CD4-positive, alpha-beta memory T cell (primary cell): ENCODE data around the gene SLC24A4. TPM values are rescaled to one million over a fixed set of nuclear protein-coding genes. Genes with fewer than 3 reads are reported as not detected.

ENCODE experiments used
- CTCF ChIA-PET: fragments of 350-600 bp; sonication (Branson Sonifier 250); formaldehyde crosslinking; loops from one replicate; lab custom pipeline; 2021; ENCODE audit warnings: inconsistent platforms; ENCODE audit not compliant: partially characterized antibody; lab: Charles Lee
- POLR2A ChIA-PET: fragments of 350-600 bp; sonication (Branson Sonifier 250); formaldehyde crosslinking; loops from one replicate; lab custom pipeline; 2021; ENCODE audit not compliant: partially characterized antibody; lab: Charles Lee
- DNase-seq, 5 donors: peaks; one replicate each; pipeline versions ENCODE4 v3.0.0 to v3.0.0-alpha.2; 2020 to 2022; ENCODE audit warnings: mixed read lengths in 1 of 5
- H3K27ac ChIP-seq: one replicate; pipeline ENCODE4 v1.7.0; 2013; ENCODE audit warnings: low read depth, low read length
- H3K27me3 ChIP-seq: 2 replicates; pipeline ENCODE4 v1.7.0; 2013; ENCODE audit warnings: mild to moderate bottlenecking, low read length, moderate library complexity; ENCODE audit not compliant: insufficient read depth
- H3K36me3 ChIP-seq: 2 replicates; pipeline ENCODE4 v1.7.0; 2013; ENCODE audit warnings: mild to moderate bottlenecking, low read length, moderate library complexity; ENCODE audit not compliant: insufficient read depth
- H3K4me1 ChIP-seq: 2 replicates; pipeline ENCODE4 v1.7.0; 2013; ENCODE audit warnings: mild to moderate bottlenecking, low read length, moderate library complexity; ENCODE audit not compliant: insufficient read depth
- H3K4me3 ChIP-seq, 2 donors: one replicate each; pipeline ENCODE4 v1.7.0; 2013; ENCODE audit warnings: low read length in 2 of 2, mild to moderate bottlenecking in 1 of 2
- H3K9me3 ChIP-seq, 2 donors: one replicate each; pipeline ENCODE4 v1.7.0; 2013; ENCODE audit warnings: low read length in 2 of 2, control low read depth in 1 of 2; ENCODE audit not compliant: control insufficient read depth in 1 of 2
- H3K27ac Mint-ChIP-seq, 7 donors: one replicate each; pipeline ENCODE4 v1.8.0; 2020 to 2021; ENCODE audit warnings: mixed read lengths in 7 of 7, mild to moderate bottlenecking in 6 of 7, inconsistent platforms in 3 of 7, moderate library complexity in 3 of 7
- H3K27me3 Mint-ChIP-seq, 2 donors: one replicate each; pipeline ENCODE4 v1.8.0; 2020 to 2021; ENCODE audit warnings: mixed read lengths in 2 of 2
- H3K36me3 Mint-ChIP-seq, 2 donors: one replicate each; pipeline ENCODE4 v1.8.0; 2020 to 2021; ENCODE audit warnings: mixed read lengths in 2 of 2, inconsistent platforms in 1 of 2, mild to moderate bottlenecking in 1 of 2
- H3K4me1 Mint-ChIP-seq, 4 donors: one replicate each; pipeline ENCODE4 v1.8.0; 2020 to 2021; ENCODE audit warnings: mixed read lengths in 4 of 4, mild to moderate bottlenecking in 1 of 4
- H3K4me3 Mint-ChIP-seq, 8 donors: one replicate each; pipeline ENCODE4 v1.8.0; 2020 to 2021; ENCODE audit warnings: mixed read lengths in 8 of 8, mild to moderate bottlenecking in 7 of 8, moderate library complexity in 6 of 8, inconsistent platforms in 3 of 8
- H3K9me3 Mint-ChIP-seq, 8 donors: one replicate each; pipeline ENCODE4 v1.8.0; 2020 to 2021; ENCODE audit warnings: mixed read lengths in 8 of 8, mild to moderate bottlenecking in 5 of 8, inconsistent platforms in 3 of 8, moderate library complexity in 1 of 8
- intact Hi-C: fragments of 100-400 bp; cut with micrococcal nuclease; formaldehyde crosslinking; loops from one replicate; pipeline ENCODE4 v1.15.1; 2023
- polyA plus RNA-seq, 2 donors: library from polyadenylated mRNA; unstranded; fragments of 300-500 nt; fragmentation: Illumina TruSeq; gene quantifications; one replicate each; pipeline ENCODE4 v1.2.3, GENCODE V29; 2021
- total RNA-seq, 2 experiments: library from RNA; stranded (reverse); gene quantifications; one replicate each; pipeline ENCODE4 v1.2.3, GENCODE V29; 2021

Gene SLC24A4
- total and polyA plus RNA-seq, 4 experiments from 2014 or later = not detected

- no peaks in the 10 kb centered on the region for H3K36me3 Mint-ChIP-seq
- Histone ChIP-seq H3K36me3 (no peaks in the 10 kb centered on the region), H3K27ac (no peak overlapping the region), H3K4me3 (no peak overlapping the region), H3K9me3 (no peaks in the 10 kb centered on the region), H3K27me3 (no peaks in the 10 kb centered on the region), H3K4me1 (no peaks in the 10 kb centered on the region)
- intact Hi-C loops = no loop called here
- peaks cover 7 to 8% of the 10 kb centered on the region in 2 donors for H3K27me3 Mint-ChIP-seq
- CTCF ChIA-PET = interaction anchor here (1.4 kb wide), 1 partner anchor 330 kb away, joined by 3 read pairs; no protein-coding TSS in a partner anchor
- H3K4me1 Mint-ChIP-seq = no peaks in the 10 kb centered on the region
- H3K9me3 Mint-ChIP-seq = no peaks in the 10 kb centered on the region
- POLR2A ChIA-PET = no interaction called here
- DNase-seq = no peak
- H3K4me3 Mint-ChIP-seq = no peak overlapping the region
- no peak overlapping the region for H3K27ac Mint-ChIP-seq
These were observed 29.4 kb downstream of the SLC24A4 start for GRCh38 chr14:92352158-92352985.

GRCh38 chr14:92353447-92353846 is 30.5 kb downstream of the SLC24A4 start:
- POLR2A ChIA-PET = no interaction called here
- intact Hi-C loops = no loop called here

GRCh38 chr14:92356677-92357076 is 33.7 kb downstream of the SLC24A4 start:
- H3K27ac Mint-ChIP-seq = no peak overlapping the region
- intact Hi-C loops = no loop called here
- H3K4me3 ChIP-seq = no peak overlapping the region
- POLR2A ChIA-PET = no interaction called here
- no peaks in the 10 kb centered on the region for H3K36me3 Mint-ChIP-seq
- H3K4me1 ChIP-seq = no peaks in the 10 kb centered on the region
- H3K27me3 Mint-ChIP-seq = peaks cover 3 to 17% of the 10 kb centered on the region in 2 donors
- CTCF ChIA-PET = no interaction called here
- no peaks in the 10 kb centered on the region for H3K27me3 ChIP-seq
- DNase-seq = no peak
- no peaks in the 10 kb centered on the region for H3K36me3 ChIP-seq
- H3K4me3 Mint-ChIP-seq = no peak overlapping the region
- no peaks in the 10 kb centered on the region for H3K9me3 ChIP-seq
- H3K9me3 Mint-ChIP-seq = no peaks in the 10 kb centered on the region
- H3K27ac ChIP-seq = no peak overlapping the region
- H3K4me1 Mint-ChIP-seq = no peaks in the 10 kb centered on the region

More at GRCh38 chr14:92353447-92353846, 30.5 kb downstream of the SLC24A4 start:
- Histone ChIP-seq H3K4me1 (no peaks in the 10 kb centered on the region), H3K36me3 (no peaks in the 10 kb centered on the region), H3K27me3 (no peaks in the 10 kb centered on the region), H3K4me3 (no peak overlapping the region), H3K9me3 (no peaks in the 10 kb centered on the region), H3K27ac (no peak overlapping the region)
- Mint-ChIP-seq H3K9me3 (no peaks in the 10 kb centered on the region), H3K27me3 (peaks cover 8 to 9% of the 10 kb centered on the region in 2 donors), H3K4me3 (no peak overlapping the region), H3K27ac (no peak overlapping the region), H3K4me1 (no peaks in the 10 kb centered on the region), H3K36me3 (no peaks in the 10 kb centered on the region)
- CTCF ChIA-PET = no interaction called here
- no peak for DNase-seq

GRCh38 chr14:92360651-92361370 is 37.8 kb downstream of the SLC24A4 start:
- Mint-ChIP-seq H3K27ac (no peak overlapping the region), H3K27me3 (peaks cover 15 to 23% of the 10 kb centered on the region in 2 donors), H3K4me1 (no peaks in the 10 kb centered on the region), H3K4me3 (no peak overlapping the region), H3K36me3 (no peaks in the 10 kb centered on the region), H3K9me3 (no peaks in the 10 kb centered on the region)
- intact Hi-C loops = no loop called here
- POLR2A ChIA-PET = no interaction called here
- H3K27ac ChIP-seq = no peak overlapping the region
- CTCF ChIA-PET = no interaction called here
- DNase-seq = no peak
- H3K4me3 ChIP-seq = no peak overlapping the region
- no peaks in the 10 kb centered on the region for H3K9me3 ChIP-seq
- H3K36me3 ChIP-seq = no peaks in the 10 kb centered on the region
- no peaks in the 10 kb centered on the region for H3K27me3 ChIP-seq
- no peaks in the 10 kb centered on the region for H3K4me1 ChIP-seq

GRCh38 chr14:92362781-92363235 is 39.8 kb downstream of the SLC24A4 start:
- intact Hi-C loops = no loop called here
- CTCF ChIA-PET = no interaction called here
- Histone ChIP-seq H3K4me1 (no peaks in the 10 kb centered on the region), H3K27ac (no peak overlapping the region), H3K27me3 (no peaks in the 10 kb centered on the region), H3K36me3 (no peaks in the 10 kb centered on the region), H3K9me3 (no peaks in the 10 kb centered on the region), H3K4me3 (no peak overlapping the region)
- Mint-ChIP-seq H3K4me1 (no peaks in the 10 kb centered on the region), H3K27me3 (peaks cover 17 to 25% of the 10 kb centered on the region in 2 donors), H3K36me3 (no peaks in the 10 kb centered on the region), H3K27ac (no peak overlapping the region), H3K9me3 (no peaks in the 10 kb centered on the region), H3K4me3 (no peak overlapping the region)
- DNase-seq = no peak
- POLR2A ChIA-PET = no interaction called here

- POLR2A ChIA-PET = no interaction called here
These were observed 43.3 kb downstream of the SLC24A4 start for GRCh38 chr14:92366237-92366636.

GRCh38 chr14:92368001-92368400 is 45.0 kb downstream of the SLC24A4 start:
- H3K4me3 Mint-ChIP-seq = no peak overlapping the region
- CTCF ChIA-PET = interaction anchor here (0.8 kb wide), 1 partner anchor 232 kb away, joined by 3 read pairs; no protein-coding TSS in a partner anchor
- H3K4me1 Mint-ChIP-seq = no peaks in the 10 kb centered on the region

More at GRCh38 chr14:92366237-92366636, 43.3 kb downstream of the SLC24A4 start:
- Mint-ChIP-seq H3K9me3 (peaks cover 0 to 7% (median under 1%) of the 10 kb centered on the region in 8 donors), H3K4me3 (no peak overlapping the region), H3K27ac (no peak overlapping the region), H3K4me1 (no peaks in the 10 kb centered on the region), H3K36me3 (no peaks in the 10 kb centered on the region), H3K27me3 (peaks cover 15 to 17% of the 10 kb centered on the region in 2 donors)
- H3K9me3 ChIP-seq = no peaks in the 10 kb centered on the region
- intact Hi-C loops = no loop called here
- no peak overlapping the region for H3K27ac ChIP-seq
- CTCF ChIA-PET = no interaction called here
- no peaks in the 10 kb centered on the region for H3K27me3 ChIP-seq
- DNase-seq = no peak
- no peaks in the 10 kb centered on the region for H3K36me3 ChIP-seq
- no peak overlapping the region for H3K4me3 ChIP-seq
- no peaks in the 10 kb centered on the region for H3K4me1 ChIP-seq

More at GRCh38 chr14:92368001-92368400, 45.0 kb downstream of the SLC24A4 start:
- no peaks in the 10 kb centered on the region for H3K36me3 Mint-ChIP-seq
- no peak for DNase-seq
- Histone ChIP-seq H3K4me3 (no peak overlapping the region), H3K9me3 (no peaks in the 10 kb centered on the region), H3K27me3 (no peaks in the 10 kb centered on the region), H3K27ac (no peak overlapping the region), H3K36me3 (no peaks in the 10 kb centered on the region), H3K4me1 (no peaks in the 10 kb centered on the region)
- peaks cover 13% of the 10 kb centered on the region in 2 donors for H3K27me3 Mint-ChIP-seq
- POLR2A ChIA-PET = no interaction called here
- intact Hi-C loops = no loop called here
- H3K9me3 Mint-ChIP-seq = peaks cover 0 to 9% (median 2%) of the 10 kb centered on the region in 8 donors
- no peak overlapping the region for H3K27ac Mint-ChIP-seq
